ENCODE data around the gene FANCM. TPM values are rescaled to one million over a fixed set of nuclear protein-coding genes. Genes with fewer than 3 reads are reported as not detected.

The FANCM gene
- total RNA-seq, 4 donors from 2014 or later = 2.6 to 10.1 (median 6.4) TPM

- Histone ChIP-seq H3K27me3 (no peaks in the 10 kb centered on the region), H3K27ac (no peak overlapping the region), H3K9me3 (no peaks in the 10 kb centered on the region), H3K4me3 (no peak overlapping the region), H3K4me1 (no peaks in the 10 kb centered on the region), H3K36me3 (peaks cover 5% of the 10 kb centered on the region)
- WGBS = 93% methylated on average over 4 of the region's 4 CpGs
- DNase-seq (ENCODE audit: low spot score in 2 of 2) = no peak
- TF ChIP-seq POLR2AphosphoS5 (IDR thresholded peaks at IDR 0.05) (no peak), POLR2A (IDR thresholded peaks at IDR 0.05) (no peak), CTCF (IDR thresholded peaks at IDR 0.05) (no peak), EP300 (IDR thresholded peaks at IDR 0.05) (no peak)
Measured at GRCh38 chr14:45150386-45150890, 14.7 kb downstream of the FANCM start.

GRCh38 chr14:45156067-45156466 is 20.3 kb downstream of the FANCM start:
- Histone ChIP-seq H3K27ac (no peak overlapping the region), H3K4me3 (no peak overlapping the region), H3K27me3 (no peaks in the 10 kb centered on the region), H3K36me3 (no peaks in the 10 kb centered on the region), H3K9me3 (no peaks in the 10 kb centered on the region), H3K4me1 (no peaks in the 10 kb centered on the region)
- no peak for DNase-seq (ENCODE audit: low spot score in 2 of 2)
- TF ChIP-seq POLR2AphosphoS5 (IDR thresholded peaks at IDR 0.05) = no peak
- no peak for TF ChIP-seq CTCF (IDR thresholded peaks at IDR 0.05)
- TF ChIP-seq EP300 (IDR thresholded peaks at IDR 0.05) = no peak
- no peak for TF ChIP-seq POLR2A (IDR thresholded peaks at IDR 0.05)

GRCh38 chr14:45169906-45170305 is 34.2 kb downstream of the FANCM start:
- no peak overlapping the region for H3K4me3 ChIP-seq
- H3K4me1 ChIP-seq = no peaks in the 10 kb centered on the region
- H3K27me3 ChIP-seq = no peaks in the 10 kb centered on the region
- peaks cover 15% of the 10 kb centered on the region for H3K36me3 ChIP-seq
- DNase-seq (ENCODE audit: low spot score in 2 of 2) = no peak
- TF ChIP-seq EP300 (IDR thresholded peaks at IDR 0.05) (no peak), POLR2A (IDR thresholded peaks at IDR 0.05) (no peak), CTCF (IDR thresholded peaks at IDR 0.05) (no peak), POLR2AphosphoS5 (IDR thresholded peaks at IDR 0.05) (no peak)
- H3K9me3 ChIP-seq = no peaks in the 10 kb centered on the region
- no peak overlapping the region for H3K27ac ChIP-seq

GRCh38 chr14:45177076-45177475 is 41.3 kb downstream of the FANCM start:
- H3K27me3 ChIP-seq = no peaks in the 10 kb centered on the region
- H3K27ac ChIP-seq = no peak overlapping the region
- no peaks in the 10 kb centered on the region for H3K36me3 ChIP-seq
- no peaks in the 10 kb centered on the region for H3K9me3 ChIP-seq
- 51% methylated on average over 5 of the region's 5 CpGs for WGBS
- TF ChIP-seq CTCF (IDR thresholded peaks at IDR 0.05) (no peak), POLR2A (IDR thresholded peaks at IDR 0.05) (no peak), EP300 (IDR thresholded peaks at IDR 0.05) (no peak), POLR2AphosphoS5 (IDR thresholded peaks at IDR 0.05) (no peak)
- H3K4me1 ChIP-seq = no peaks in the 10 kb centered on the region
- DNase-seq (ENCODE audit: low spot score in 2 of 2) = no peak
- no peak overlapping the region for H3K4me3 ChIP-seq

- H3K4me3 ChIP-seq = no peak overlapping the region
- no peaks in the 10 kb centered on the region for H3K36me3 ChIP-seq
- H3K4me1 ChIP-seq = no peaks in the 10 kb centered on the region
- H3K27ac ChIP-seq = no peak overlapping the region
- no peaks in the 10 kb centered on the region for H3K27me3 ChIP-seq
- TF ChIP-seq POLR2A (IDR thresholded peaks at IDR 0.05) (no peak), EP300 (IDR thresholded peaks at IDR 0.05) (no peak), CTCF (IDR thresholded peaks at IDR 0.05) (no peak), POLR2AphosphoS5 (IDR thresholded peaks at IDR 0.05) (no peak)
- WGBS = 96% methylated on average over 5 of the region's 5 CpGs
- no peak for DNase-seq (ENCODE audit: low spot score in 2 of 2)
- H3K9me3 ChIP-seq = no peaks in the 10 kb centered on the region
Measured at GRCh38 chr14:45181329-45181728, 45.6 kb downstream of the FANCM start.

Data from suprapubic skin (tissue), 4 donors.